Measurements from ENCODE around the gene C3orf80.
"Not testable (repeated sequence)": the region's sequence is repeated elsewhere in the genome, so short reads cannot be mapped to it uniquely, and the experiment has no call there.

C3orf80 gene

DNA sequence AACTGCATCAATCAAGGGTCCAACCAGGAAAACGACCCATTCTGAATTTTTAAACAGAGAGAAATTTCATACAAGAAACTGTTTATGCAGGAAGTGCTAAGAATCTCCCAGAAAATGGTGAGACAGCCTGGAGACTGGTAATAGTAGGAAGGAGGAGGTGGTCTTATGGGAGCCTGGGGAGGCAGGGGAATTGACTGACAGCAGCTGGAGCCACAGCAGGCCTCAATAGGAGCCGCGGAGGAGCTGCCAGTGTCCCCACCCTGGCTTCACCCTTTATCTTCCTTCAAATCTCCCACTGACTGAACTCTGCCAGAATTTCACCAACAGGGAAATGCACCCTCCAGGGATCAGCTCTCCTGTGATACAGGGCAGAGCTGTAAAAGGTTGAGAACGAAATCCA is 7.5 kb upstream of the C3orf80 start:
- no peak for FAIRE-seq

DNA sequence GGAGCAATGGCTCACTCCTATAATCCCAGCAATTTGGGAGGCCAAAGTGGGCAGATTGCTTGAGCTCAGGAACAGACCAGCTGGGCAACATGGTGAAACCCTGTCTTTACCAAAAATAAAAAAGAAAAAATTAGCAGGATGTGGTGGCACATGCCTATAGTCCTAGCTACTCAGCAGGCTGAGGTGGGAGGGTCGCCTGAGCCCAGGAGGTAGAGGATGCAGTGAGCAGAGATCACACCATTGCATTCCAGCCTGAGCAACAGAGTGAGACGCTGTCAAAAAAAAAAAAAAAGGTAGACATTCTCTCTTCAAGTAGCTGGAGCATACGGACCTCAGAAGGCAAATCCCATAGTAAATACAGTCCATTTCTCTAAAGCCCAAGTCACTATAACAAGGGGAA is 7.1 kb upstream of the C3orf80 start:
- no peak for FAIRE-seq

DNA sequence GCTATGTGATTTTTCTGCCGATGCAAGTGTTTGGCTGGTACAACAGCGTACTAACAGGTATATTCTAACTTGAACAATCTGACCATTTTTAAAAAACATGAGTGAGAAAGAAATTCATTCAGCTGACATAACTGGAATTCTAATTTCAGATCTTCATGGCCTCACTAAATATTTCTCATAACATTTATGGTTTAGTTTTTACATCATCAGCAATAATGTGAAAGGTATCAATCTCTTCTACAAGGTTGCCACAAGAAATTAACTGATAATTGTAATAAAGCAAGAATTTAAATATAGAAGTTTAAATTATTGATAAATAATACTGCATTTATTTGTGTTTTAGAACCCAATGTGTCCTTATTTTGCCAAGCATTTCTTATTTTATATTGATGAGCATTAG is 5.2 kb upstream of the C3orf80 start:
- no peak for FAIRE-seq

DNA sequence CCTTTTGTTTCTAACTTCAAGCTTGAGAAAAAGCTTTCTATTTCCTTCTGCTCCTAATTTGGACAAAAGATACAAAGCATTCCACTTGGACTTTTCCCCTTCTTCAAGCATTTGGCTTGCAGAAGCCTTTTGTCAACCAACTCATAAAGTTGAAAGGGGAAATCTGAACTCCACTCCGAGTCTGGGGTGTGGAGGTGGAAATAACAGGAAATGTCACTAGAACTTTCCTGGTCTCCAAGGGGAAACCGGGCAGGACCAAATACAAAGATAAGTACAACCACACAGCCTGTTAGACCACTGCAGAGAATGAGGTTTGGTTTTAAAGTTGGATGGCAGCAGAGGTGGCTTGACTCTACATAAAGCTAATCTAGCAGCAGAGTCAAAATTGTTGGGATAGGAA is 4.2 kb upstream of the C3orf80 start:
- FAIRE-seq, result no peak

DNA sequence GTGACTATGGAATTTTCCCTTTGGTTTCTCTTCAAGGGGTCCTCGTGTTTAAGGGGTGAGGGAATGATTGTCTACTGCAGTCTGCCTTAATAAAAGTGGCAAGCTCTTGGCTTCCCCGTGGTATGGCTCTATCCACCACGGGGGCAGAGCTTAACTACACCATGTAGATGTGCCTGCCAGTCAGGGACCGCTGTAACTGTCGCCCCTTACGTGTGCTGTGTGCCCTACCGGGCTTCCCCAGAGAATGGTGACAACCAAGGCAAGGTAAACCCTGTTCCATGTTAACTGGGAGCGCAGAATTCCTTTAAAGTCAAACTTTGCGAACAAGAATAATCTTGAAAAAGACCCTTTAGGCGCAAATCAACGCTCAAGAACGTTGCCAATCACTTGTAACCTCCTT is 966 bp upstream of the C3orf80 start:
- no peak for FAIRE-seq

DNA sequence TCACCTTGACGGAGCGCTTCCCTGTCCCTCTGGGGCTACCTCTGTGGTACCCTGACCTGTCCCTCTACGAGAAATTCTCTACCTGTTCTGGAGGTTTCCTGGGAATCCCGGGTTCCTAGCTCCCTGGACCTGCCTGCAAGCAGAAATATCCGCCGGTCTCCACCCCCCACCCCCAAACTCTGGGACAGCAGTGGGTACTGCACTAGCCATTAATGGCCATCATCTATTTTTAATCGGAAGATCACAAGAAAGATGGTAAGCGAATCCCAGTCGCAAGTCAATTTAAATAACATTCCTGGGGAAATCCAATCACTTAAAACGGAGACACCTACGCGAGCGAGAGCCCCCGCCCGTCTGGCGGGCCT is 429 bp upstream of the C3orf80 start:
- FAIRE-seq, result no peak

DNA sequence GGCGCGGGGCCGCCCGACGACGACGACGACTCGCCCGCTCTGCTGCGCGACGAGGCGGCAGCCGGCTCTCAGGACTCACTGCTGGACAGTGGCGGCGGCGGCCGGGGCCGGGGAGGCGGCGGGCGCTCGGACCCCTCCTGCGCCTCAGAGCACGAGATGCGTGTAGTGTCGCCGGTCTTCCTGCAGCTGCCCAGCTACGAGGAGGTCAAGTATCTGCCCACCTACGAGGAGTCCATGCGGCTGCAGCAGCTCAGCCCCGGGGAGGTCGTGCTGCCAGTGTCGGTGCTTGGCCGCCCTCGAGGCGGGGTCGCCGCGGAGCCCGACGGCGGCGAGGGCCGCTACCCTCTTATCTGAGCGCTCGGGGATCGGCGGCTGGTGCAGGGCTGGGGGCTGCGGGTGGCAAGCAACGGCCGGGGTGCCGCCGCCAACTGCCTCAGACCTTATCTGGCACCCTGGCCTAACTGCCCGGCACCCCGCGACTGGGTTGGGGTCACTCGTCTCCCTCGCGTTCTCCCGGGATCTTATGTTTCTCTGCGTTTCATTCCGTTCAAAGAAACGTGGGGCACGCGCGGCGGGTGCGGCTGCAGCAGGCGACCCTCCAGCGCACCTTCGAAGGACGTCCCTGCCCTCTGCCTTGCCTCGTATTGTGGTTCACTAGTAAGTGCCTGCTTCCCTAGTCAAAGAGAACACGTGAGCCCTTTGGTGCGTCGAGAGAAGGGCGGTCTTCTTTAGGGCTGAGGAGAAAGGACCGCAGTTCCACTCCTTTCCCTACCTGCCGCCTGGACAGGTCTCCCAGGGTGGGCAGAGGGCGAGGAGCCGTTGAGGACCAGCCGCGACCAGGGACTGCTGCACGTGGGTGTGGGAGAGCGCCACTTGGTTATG is 1.0 kb downstream of the C3orf80 start:
- FAIRE-seq, result no peak

DNA sequence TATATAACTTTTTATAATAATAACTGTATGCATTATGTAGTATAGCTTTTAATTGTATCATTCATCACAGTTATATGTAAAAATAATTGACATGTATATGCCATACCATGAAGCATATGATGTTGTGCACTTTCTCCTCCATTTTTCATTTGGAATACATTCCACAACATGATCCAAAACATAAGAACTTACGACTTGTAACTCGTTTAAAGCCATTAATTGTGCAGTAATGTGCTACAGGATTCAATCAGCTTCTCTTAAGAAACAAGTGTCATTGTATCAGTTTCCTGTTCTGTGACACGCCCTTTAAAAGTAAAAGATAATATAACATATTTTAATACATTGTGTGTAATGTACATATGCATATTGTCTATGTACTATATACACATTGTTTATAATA is 2.2 kb downstream of the C3orf80 start:
- FAIRE-seq, result no peak

DNA sequence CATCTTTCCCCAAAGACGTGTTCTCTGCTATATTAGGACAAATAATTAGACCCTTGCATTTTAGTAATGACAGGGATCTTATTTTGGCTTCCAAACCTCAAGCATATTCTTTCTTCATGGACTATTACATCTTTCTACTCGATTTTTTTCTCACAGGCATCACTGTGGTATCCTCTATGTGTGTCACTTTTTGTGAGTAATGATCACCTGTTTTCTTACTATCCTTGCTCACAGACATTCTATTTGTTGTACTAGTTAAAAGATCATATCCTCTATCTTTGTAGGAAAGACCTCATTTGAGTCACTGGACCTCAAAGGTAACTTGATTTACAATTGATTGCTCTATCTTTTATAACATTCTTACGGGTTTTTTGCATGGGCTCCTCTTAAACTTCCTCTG is 6.8 kb downstream of the C3orf80 start:
- FAIRE-seq, result no peak

DNA sequence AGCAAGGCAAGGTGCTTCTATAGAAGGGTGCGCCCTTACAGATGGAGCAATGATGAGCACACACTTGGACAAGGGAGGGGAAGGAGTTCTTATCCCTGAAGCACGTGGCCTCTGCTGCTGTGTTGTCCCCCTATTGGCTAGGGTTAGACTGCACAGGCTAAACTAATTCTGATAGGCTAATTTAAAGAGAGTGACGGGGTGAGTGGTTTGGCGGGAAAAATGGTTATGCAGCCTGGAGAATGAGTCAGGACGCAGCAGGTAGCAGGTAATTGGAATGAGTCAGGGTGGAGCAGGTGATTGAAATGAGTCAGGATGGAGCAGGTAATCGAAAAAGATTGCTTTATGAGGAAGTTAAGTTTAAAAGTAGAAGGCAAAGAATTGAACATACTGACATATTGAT is 15.5 kb downstream of the C3orf80 start:
- not testable (repeated sequence) for FAIRE-seq

DNA sequence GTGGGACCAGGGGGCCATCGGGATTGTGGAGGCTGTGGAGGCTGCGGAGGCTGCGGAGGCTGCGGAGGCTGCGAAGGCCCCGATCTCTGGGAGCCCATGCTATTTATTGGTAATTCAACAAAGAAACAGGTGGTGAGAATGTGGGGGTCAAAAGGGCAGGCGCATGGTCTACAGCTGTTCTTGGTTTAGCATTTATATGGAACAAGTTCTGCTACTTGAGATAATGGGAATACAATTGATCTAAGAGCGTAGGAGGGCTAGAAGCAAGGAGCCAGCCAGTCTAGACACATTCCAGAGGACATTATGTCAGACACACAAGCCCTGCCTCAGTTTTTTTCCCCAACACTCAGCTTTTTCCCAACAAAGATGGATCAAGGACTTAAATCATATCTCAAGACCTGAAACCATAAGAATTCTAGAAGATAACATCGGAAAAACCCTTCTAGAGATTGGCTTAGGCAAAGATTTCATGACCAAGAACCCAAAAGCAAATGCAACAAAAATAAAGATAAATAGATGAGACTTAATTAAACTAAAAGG is 20.1 kb downstream of the C3orf80 start:
- FAIRE-seq, result no peak

DNA sequence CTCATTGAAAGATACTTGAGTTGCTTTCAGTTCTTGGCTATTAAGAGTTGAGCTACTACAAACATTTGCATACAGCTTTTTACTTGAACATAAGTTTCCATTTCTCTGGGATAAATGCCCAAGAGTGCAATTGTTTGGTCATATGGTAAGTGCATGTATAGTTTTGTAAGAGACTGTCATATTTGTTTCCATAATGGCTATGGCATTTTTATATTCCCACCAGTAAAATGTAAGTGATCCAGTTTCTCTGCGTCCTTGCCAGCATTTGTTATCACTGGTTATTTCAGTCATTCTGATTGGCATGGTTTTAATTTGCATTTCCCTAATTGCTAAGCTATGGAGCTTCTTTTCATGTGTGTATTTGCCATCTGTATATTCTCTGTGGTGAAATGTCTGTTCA is 22.5 kb downstream of the C3orf80 start:
- no peak for FAIRE-seq

DNA sequence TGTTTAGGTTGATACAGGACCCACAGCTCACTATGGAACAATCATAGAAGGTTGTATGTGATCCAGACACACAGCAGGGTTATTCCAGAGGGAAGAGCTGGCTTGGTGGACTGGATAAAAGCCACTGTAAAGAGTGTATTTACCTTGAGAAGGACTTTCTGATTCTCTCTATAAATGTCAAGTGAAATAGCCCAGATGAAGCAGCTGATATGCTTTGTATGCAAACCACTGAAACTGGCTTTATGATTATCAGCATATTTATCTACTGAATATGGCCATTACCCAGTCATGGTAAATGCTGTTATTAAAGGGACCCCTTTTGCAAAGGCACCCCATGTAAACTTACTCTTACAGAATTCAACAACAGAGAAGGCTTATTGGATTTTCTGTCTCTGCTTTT is 28.1 kb downstream of the C3orf80 start:
- no peak for FAIRE-seq

DNA sequence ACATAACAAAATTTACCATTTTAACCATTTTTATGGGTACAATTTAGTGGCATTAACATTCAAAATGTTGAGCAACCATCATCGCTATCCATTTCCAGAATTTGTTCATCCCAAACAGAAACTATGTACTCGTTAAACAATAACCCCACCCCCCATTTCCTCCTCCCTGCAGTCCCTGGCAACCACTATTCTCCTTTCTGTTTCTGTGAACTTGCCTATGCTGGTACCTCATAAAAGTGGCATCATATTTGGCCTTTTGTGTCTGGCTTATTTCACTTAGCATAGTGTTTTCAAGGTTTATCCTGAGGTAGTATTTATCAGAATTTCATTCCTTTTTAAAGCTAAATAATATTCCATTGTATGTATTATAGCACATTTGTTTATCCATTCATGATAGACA is 32.4 kb downstream of the C3orf80 start:
- FAIRE-seq, result no peak

DNA sequence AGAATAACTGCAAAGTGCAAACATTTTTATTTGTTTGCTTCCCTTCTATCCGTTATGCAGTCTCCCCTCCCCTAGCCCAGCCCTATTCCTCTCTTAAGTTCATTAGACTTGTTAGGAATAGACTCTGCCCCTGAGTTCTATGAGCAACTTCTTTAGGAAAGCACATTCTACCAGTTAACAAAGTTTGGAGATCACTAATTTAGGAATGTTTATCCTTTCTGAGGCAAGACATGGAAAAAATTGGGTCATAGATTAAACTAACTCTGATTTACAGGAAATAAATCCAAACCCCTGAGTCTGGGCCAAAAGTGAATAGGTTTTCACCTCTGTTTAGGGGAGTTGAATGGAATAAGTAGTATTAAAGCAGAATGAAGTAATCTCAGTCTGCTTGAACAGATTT is 34.4 kb downstream of the C3orf80 start:
- no peak for FAIRE-seq

DNA sequence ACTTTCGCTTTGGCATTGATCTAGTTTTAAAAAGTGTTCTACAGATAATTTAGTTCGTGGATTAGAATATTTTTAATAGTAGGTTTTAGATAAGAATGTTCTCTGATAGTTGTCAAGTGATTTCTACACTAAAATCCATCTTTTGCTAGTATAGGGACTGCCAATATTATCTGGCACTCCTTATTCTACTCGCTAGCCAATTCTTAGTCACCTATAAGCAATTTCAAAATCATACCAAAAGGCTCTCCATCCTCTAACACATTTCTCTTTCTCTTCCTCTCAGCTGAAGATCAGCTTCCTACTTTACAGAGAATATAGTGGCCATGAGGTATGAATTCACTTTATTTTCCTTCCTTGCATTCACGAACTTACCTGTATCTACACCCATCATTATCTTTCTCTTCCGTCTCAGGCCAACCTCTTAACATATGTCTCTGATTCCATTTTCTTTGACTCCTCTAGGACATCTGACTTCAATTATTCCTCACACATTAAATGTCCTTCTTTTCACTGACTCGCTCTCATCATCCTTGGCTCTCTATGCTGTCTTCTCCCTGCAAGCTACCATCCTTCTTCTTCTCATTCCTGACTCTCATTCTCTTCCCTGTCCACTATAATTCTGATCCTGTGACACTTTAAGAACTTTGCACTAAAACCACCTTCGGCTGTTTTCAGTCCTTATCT is 35.5 kb downstream of the C3orf80 start:
- no peak for FAIRE-seq

DNA sequence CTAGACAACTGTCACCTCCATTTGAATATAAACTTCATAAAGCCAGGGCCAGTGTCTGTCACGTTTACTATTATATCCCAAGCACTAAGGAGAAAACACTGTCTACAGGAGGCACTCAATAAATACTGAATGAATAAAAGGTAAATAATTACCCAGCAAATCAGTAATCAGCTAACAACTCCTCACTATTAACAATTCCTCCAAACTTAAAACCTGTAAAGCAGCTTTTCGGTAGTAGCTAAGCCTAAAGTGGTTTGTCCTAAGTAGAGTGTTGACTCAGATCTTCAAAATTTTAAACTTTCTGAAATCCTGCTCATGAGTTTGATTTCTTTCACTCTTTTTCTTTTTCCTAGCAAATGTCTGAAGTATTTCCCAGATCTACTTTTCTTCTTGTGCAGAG is 39.9 kb downstream of the C3orf80 start:
- FAIRE-seq, result no peak

Data from islet of Langerhans (tissue), 1 donor.